ENCODE results near the gene PLEKHH1. TPM values are rescaled to one million over a fixed set of nuclear protein-coding genes. Genes with fewer than 3 reads are reported as not detected.

Gene PLEKHH1
- total RNA-seq, 1 experiment from 2014 or later, result 27.6 TPM

- CTCF ChIA-PET, result no interaction called here
- no peak overlapping the region for H2AFZ ChIP-seq (ENCODE audit: low read depth, low read length, poor library complexity, severe bottlenecking)
- H3K79me2 ChIP-seq (ENCODE audit: insufficient read depth, low read length), result no peaks in the 10 kb centered on the region
- H3K4me2 ChIP-seq (ENCODE audit: low read length), result no peak overlapping the region
- H3K4me3 ChIP-seq (replicated peaks in 1 of 2; ENCODE audit: low read depth in 1 of 2, low read length in 2 of 2), result no peak overlapping the region
- H3K9ac ChIP-seq (ENCODE audit: low read length), result no peak overlapping the region
- POLR2A ChIA-PET, result no interaction called here
- H4K20me1 ChIP-seq (ENCODE audit: insufficient read depth), result no peaks in the 10 kb centered on the region
- no peaks in the 10 kb centered on the region for H3K36me3 ChIP-seq (ENCODE audit: control insufficient read depth in 1 of 2, insufficient read depth in 2 of 2, low read length in 2 of 2)
- ATAC-seq (no peak), DNase-seq (ENCODE audit: low read depth, low spot score) (no peak)
- intact Hi-C loops (cut with micrococcal nuclease), result no loop called here
- H3K27ac ChIP-seq (ENCODE audit: low read depth, low read length), result no peak overlapping the region
- TF ChIP-seq CEBPB (IDR thresholded peaks at IDR 0.05; ENCODE audit: low read depth) (no peak), SIN3A (IDR thresholded peaks at IDR 0.05; ENCODE audit: low read depth) (no peak), TCF7L2 (IDR thresholded peaks at IDR 0.05; ENCODE audit: borderline replicate concordance, extremely low read depth, insufficient read depth, insufficient read length) (no peak), POLR2AphosphoS5 (IDR thresholded peaks at IDR 0.05; ENCODE audit: low read depth, low read length) (no peak), SRF (IDR thresholded peaks at IDR 0.05; ENCODE audit: low read depth) (no peak), ELF1 (IDR thresholded peaks at IDR 0.05; ENCODE audit: borderline replicate concordance, low read depth) (no peak), ZNF274 (IDR thresholded peaks at IDR 0.05; ENCODE audit: low read depth, low read length) (no peak), JUND (IDR thresholded peaks at IDR 0.05) (no peak), POLR2A (IDR thresholded peaks at IDR 0.05; ENCODE audit: borderline replicate concordance, extremely low read depth, insufficient read depth, insufficient read length) (no peak)
- TF ChIP-seq, protein P1, sequence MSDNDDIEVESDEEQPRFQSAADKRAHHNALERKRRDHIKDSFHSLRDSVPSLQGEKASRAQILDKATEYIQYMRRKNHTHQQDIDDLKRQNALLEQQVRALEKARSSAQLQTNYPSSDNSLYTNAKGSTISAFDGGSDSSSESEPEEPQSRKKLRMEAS (IDR thresholded peaks at IDR 0.05), result no peak
- RAD21 ChIA-PET (ENCODE audit: low non-redundant PET in 1 of 2, low total read pairs in 2 of 2, uncharacterized antibody in 2 of 2, unreplicated experiment in 2 of 2), result no interaction called here
- H3K9me2 ChIP-seq (ENCODE audit: insufficient read depth), result no peaks in the 10 kb centered on the region
- no TSS peak for BruUV-seq (replicated peaks)
- H3K27me3 ChIP-seq (ENCODE audit: insufficient read depth, low read length), result no peaks in the 10 kb centered on the region
- no peaks in the 10 kb centered on the region for H3K9me3 ChIP-seq (ENCODE audit: control insufficient read depth in 1 of 2, insufficient read depth in 1 of 2, low read depth in 1 of 2, low read length in 2 of 2)
- 0 out of 4 replicates have a peak, but pooled peaks cover 0 to 4% of the 10 kb centered on the region in 2 experiments for H3K4me1 ChIP-seq (ENCODE audit: control insufficient read depth in 1 of 2, insufficient read depth in 2 of 2, low read length in 2 of 2)
These were observed 30.2 kb upstream of the PLEKHH1 start for GRCh38 chr14:67502867-67503266.

DNA sequence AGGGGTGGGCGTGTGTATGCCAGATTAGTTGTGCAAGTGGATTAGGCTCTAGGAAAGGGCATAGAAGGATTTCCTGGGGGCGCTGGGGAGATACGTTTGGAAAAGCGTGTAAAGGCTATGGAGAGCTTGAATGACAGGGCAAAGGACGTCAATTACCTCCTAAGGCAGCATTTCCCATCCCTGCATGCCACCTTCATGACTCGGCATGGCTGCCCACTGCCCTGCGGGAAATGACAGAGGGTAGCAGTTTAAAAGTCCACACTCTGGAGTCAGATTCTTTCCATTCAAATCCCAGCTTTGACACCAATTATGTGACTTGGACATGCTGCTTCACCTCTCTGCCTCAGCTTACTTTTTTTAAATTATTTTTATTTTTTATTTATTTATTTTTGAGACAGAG, 29.8 kb upstream of the PLEKHH1 start:
- Histone ChIP-seq H3K4me2 (ENCODE audit: low read length) (no peak overlapping the region), H3K79me2 (ENCODE audit: insufficient read depth, low read length) (no peaks in the 10 kb centered on the region), H3K9me3 (ENCODE audit: control insufficient read depth in 1 of 2, insufficient read depth in 1 of 2, low read depth in 1 of 2, low read length in 2 of 2) (no peaks in the 10 kb centered on the region), H3K27ac (ENCODE audit: low read depth, low read length) (no peak overlapping the region), H2AFZ (ENCODE audit: low read depth, low read length, poor library complexity, severe bottlenecking) (no peak overlapping the region), H3K4me1 (ENCODE audit: control insufficient read depth in 1 of 2, insufficient read depth in 2 of 2, low read length in 2 of 2) (0 out of 4 replicates have a peak, but pooled peaks cover 0 to 4% of the 10 kb centered on the region in 2 experiments), H3K9ac (ENCODE audit: low read length) (no peak overlapping the region), H3K4me3 (replicated peaks in 1 of 2; ENCODE audit: low read depth in 1 of 2, low read length in 2 of 2) (no peak overlapping the region), H3K9me2 (ENCODE audit: insufficient read depth) (no peaks in the 10 kb centered on the region), H3K36me3 (ENCODE audit: control insufficient read depth in 1 of 2, insufficient read depth in 2 of 2, low read length in 2 of 2) (no peaks in the 10 kb centered on the region), H3K27me3 (ENCODE audit: insufficient read depth, low read length) (no peaks in the 10 kb centered on the region), H4K20me1 (ENCODE audit: insufficient read depth) (no peaks in the 10 kb centered on the region)
- intact Hi-C loops (cut with micrococcal nuclease), result no loop called here
- CTCF ChIA-PET, result no interaction called here
- RAD21 ChIA-PET (ENCODE audit: low non-redundant PET in 1 of 2, low total read pairs in 2 of 2, uncharacterized antibody in 2 of 2, unreplicated experiment in 2 of 2), result no interaction called here
- TF ChIP-seq ZBTB33 (IDR thresholded peaks at IDR 0.05; ENCODE audit: extremely low read depth, insufficient replicate concordance, low read length) (no peak), EZH2phosphoT487 (IDR thresholded peaks at IDR 0.05; ENCODE audit: borderline replicate concordance) (no peak)
- DNase-seq (ENCODE audit: low read depth, low spot score) (no peak), ATAC-seq (no peak; the same call in 1 of the 2 replicates)
- POLR2A ChIA-PET, result no interaction called here
- no TSS peak for BruUV-seq (replicated peaks)
